ENCODE data around the gene HOMER1.
A peak's percentile ranks its signal among the peaks of the same experiment; 100 is the strongest.

HOMER1 gene

DNA sequence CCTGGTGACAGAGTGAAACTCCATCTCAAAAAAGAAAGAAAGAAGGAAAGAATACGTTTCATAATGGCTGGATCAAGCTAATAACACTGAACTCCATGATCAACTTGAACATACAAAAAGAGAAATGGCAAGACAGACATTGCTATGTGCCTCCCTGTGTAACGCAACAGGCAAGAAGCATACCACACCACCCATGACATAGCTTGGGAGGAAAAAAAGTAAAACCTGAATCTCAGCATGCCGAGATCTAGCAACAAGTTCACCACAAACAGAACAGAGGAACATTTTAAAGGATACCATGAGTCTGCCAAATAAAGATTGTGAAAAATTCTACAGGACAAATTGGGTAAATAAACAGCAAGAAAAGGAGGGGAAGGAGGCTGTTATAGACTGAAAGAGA is 26.7 kb downstream of the HOMER1 start:
- no peak for DNase-seq

DNA sequence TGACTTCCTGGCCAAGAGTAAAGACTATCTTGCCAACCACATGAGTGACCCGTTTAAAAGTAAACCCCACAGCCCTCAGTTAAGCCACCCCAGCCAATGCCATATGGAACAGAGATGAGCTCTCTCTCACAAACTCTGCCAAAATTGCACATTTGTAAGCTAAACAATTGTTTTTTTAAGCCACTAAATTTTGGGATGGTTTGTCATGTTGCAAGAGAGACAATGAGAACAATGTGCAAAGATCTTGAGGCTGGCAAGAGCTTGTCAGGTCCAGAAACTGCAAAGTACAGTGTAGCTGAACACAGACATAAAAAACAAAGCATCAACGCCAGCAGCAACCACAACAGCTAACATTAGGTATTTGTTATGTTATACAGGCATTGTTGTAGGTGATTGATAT is 27.8 kb downstream of the HOMER1 start:
- DNase-seq, result no peak

DNA sequence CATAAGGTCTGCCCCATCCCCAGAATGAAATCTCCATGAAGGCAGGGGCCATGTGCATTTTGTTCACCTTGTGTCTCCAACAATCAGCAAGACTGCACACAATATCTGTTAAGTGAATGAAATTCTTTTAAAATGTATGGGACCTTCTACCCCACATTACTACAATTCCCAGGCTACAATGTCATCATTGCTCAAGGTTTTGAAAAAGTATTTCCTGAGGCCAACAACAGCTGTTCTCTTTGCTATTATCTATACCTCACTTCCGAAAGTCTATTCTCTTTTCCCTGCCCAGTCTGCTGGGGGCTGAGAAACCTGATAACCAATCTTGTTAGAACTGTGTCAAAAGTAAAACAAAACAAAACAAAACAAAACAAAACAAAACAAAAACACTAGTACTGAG is 29.2 kb downstream of the HOMER1 start:
- DNase-seq, result no peak

DNA sequence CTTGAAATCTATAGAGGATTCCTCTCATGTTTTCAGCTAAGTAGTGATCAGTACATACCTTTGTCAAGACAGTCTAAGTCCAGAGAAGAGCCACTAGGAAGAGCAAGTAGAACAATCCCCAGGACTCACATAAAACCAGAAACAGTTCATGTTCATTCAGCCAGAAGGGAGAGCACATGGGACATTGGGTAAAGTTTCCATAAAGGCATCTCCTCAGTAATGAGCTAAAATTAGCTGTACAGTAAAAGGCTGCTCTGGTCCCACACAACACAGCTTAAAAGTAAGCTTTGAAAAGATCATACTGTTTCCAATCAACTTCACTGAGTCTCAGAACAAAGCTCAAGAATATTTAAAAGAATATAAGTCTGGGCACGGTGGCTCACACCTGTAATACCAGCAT is 32.4 kb downstream of the HOMER1 start:
- no peak for DNase-seq

DNA sequence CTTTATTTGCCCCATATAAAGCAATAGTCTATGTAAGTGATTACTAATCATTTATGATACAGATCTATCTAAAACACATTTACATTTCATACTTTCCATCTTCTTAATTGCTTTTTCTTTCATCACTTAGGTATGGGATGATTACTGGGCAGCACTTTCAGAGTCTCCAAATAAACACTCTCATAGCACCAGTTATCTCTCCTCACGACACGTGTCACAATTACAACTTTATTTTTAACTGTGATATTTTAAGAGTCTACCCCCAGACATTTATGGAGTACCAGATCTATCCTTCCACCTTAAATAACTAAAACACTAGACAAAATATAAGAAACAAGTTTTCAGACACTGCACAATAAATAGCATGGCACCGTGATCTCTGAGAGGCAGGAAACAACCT is 32.9 kb downstream of the HOMER1 start:
- no peak for DNase-seq

DNA sequence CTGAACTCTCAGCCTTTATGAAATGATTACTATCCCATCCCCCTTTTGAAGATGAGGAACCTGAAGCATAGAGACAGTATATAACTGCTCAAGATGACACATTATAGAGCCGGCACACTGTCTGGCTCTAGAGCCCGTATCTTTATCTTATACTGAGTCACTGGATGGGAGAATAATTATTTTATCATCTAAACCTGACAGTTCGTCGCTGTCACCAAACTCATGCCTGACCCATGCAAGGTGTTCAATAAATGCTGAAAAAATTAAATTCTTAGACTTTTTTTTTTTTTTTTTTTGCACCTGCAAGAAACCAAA is 38.8 kb downstream of the HOMER1 start:
- no peak for DNase-seq

DNA sequence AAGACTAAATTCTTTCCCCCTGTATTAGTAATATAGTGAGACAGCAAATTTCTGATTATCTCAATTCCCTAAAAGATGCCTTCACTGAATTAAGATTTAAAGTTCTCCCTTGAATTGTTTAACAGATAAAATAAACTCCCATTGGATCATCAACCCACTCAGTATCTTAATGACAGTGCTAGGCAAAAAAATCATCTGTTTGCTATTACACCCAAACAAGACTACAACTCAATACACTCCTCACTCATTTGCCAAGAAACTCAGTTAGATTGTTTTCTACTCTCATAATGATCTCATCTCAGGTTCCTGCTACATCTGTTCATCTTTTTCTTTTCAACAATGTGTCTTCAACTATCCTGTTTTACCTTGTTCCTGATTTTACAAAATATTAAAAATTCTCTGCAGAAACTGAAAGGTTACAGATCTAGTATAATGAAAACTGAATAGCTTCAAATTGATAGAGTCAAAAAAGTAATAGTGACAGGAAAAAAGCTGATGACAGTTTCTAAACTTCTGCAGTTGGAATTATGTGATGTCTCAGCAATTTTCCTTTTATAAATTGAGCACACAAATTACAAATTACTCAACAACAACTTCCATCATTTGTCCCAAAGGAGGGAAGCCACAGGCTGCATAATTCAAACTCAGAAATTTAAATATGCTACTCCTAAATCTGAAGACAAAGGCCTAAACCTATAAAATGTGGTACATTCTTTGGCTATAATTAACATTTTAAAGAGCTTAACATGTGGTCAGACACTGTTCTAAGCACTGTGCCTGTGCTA is 39.4 kb downstream of the HOMER1 start:
- DNase-seq, result no peak

DNA sequence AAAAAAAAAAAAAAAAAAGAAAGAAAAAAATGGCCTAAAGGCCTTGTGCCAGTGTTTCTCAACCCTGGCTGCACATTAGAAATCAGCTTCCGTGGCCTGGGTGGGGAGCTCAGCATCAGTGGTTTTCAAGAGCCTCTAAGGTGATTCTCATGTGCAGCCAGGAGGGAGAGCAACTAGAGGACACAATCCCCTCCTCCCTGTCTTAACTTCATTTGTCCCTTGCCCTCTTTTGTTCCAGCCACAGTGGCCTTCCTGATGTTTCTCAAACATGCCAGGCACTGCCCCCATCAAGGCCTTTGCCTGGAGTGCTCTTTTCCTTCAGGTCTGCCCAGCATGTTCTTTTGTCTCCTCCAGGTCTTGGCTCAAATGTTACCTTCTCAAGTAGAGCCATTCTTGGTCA is 42.4 kb downstream of the HOMER1 start:
- no peak for DNase-seq

DNA sequence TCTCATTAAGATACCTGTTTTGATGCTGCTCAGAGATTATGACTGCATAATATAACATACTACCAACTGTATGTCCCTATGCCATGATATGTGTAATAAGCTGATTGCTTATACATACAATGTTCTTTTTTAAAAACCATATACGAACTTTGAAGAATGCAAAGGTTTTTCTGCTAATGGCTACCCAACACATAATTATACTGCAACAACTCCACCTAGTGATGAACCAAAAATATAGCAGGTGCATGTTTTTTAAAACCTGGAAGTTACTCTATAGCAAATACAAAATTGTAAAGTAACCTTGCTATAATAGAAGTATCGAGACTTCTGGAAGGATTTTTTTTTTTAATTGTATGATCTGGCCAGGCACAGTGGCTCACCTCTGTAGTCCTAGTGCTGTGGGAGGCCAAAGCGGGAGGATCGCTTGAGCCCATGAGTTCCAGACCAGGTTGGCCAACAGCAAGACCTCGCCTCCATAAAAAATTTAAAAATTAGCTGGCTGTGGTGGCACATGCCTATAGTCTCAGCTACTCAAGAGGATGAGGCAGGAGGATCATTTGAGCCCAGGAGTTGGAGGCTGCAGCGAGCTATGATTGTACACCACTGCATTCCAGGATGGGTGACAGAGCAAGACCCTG is 49.1 kb downstream of the HOMER1 start:
- peak; percentile 3 for DNase-seq

DNA sequence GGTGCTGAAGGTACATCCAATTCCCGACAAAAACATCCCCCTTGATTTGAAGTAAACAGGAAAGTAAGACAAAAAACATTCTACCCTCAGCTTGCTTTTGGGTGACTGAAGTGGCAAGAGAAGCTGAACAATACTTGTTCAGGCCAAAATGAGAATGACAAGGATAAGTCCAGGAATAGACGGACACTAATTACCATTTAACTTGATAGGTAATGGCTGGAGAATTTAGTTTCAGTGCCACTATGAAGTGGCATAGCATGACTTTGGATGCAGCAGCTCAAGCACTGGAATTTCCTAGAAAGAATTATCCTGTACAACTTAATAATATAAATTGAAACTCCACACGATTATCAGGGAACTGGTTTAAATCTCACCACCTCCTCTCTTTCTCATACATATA is 49.7 kb downstream of the HOMER1 start:
- DNase-seq, result no peak

DNA sequence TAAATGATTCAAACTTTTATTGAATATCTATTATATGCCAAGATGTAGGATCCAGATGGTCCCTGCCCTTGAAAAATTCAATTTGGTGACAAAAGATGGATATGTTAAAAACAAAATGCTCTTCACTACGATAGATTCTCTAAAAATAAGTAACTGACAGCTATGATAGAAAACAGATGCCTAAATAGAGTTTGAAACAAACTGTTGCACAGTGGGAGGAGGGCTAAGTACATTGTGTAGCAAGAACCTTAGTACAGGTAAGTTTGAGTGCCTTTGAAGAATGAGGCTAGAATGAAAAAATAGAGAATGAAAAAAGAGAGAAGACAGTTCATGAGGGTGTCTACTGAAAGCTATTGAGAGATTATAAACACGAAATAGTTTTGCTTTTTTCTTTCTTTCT is 54.3 kb downstream of the HOMER1 start:
- no peak for DNase-seq

DNA sequence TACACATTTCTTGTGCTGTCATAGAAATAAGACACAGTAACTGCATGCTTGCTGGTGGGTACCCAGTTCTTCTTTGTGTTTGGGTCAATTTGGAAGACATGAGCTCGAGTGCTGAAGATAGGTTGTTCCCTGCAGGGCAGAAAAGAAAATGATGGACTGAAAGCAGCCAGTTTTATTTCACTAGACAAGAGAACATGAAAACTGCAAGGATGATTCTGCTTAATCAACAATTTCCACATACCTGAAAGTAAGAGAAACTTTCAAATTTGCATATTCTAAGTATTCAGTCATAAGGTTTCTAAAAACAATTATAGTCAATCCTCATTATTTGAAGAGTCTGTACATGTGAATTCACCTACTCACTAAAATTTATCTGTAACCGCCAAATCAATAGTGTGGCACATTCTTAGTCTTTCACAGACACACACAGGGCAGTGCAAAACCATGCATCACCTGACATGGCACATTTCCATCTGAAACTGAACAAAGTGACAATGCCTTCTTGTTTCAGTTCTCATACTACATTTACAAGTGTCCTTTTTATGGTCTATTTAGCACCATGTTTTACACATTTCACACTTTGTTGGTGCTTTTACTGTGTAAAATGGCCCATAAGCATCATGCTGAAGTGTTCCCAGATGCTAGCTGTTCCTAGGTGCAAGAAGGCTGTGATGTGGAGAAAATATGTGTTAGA is 56.9 kb downstream of the HOMER1 start:
- no peak for DNase-seq

DNA sequence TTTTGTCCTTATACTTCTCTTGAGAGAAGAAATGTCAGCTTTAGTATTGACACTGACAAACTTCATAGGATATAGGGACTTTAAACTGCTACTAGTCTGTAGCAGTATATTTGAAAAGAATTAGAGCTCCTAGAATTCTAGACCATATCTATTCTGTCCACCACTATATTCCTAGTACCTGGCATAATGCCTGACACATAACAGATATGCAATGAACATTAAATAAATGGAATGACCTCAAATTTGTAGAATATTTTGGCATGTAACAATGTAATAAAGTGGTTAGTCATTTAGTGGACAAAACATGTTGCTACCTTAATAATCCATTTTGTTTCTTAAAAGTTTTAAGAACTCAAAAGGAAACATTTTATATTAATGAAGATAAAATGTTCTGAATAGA is 57.5 kb downstream of the HOMER1 start:
- no peak for DNase-seq

DNA sequence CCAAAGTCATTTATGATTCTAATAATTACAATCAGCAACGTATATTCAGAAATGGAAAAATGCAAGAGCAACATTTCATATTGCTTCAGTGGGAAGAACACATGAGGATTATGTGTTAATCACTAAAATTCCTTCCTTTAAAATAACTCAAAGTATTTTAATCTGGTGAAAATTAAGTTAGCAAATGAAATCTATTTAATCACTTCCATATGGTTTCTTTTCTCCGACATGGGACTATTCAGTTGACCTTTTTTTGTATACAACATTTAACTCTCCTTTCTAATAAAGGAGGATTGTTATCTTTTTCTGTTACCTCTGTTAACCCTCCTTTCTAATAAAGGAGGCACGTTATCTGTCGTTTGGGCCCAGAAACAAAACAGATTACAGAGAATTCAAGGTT is 59.9 kb downstream of the HOMER1 start:
- DNase-seq, result no peak

DNA sequence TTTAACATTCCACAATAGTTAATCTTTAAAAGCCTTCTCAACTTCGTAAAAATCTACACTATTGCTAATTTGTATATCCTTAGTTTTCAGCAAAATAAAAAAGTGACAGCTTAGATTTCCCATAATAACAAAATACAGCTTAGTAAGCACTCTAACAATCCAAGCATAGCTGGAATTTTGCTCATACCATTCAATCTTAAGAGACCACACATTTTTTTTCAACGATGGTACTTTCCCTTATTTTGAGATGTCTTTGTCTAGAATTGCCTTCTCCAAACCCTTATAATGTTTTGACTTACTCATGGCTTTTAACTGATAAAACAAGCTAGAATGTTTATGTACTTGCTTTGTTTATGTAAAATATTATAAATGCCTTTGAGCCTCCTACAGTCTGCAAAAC is 65.6 kb downstream of the HOMER1 start:
- DNase-seq, result peak; percentile 23

DNA sequence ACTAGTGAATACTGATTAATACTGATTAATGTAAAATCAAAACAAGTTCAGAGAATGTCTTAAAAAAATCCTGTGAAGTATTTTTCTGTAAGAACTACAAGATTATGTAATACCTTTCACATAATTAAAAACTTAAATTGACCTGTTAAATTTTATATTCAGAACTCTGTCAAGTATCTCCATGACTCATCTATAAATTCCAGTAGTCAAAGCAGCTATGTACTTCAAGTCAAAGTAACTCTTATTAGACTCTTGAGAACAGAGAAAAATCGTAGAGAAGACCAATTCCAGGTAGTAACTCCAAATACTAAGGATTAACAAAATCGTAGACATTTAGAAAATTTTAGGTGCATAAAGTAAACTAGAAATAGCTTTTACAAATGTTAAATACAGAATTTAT is 77.1 kb downstream of the HOMER1 start:
- DNase-seq, result no peak

DNA sequence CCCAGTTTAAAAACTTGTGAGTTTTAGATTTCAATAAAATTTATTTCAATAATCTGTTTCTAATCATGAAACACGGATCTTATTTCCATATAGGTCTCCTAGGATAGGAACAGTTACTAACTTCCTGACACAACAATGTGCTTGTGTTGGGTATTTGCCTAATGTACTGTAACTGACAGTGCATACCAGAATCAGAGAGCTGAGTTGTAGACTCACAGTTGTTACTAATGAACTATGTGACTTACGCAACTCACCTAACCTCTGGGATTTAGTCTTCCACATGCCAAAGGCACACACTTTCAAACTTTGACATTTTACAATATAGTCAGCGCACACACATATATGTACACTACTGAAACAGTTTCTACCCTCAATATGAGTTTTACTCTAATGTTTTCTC is 77.7 kb downstream of the HOMER1 start:
- no peak for DNase-seq

DNA sequence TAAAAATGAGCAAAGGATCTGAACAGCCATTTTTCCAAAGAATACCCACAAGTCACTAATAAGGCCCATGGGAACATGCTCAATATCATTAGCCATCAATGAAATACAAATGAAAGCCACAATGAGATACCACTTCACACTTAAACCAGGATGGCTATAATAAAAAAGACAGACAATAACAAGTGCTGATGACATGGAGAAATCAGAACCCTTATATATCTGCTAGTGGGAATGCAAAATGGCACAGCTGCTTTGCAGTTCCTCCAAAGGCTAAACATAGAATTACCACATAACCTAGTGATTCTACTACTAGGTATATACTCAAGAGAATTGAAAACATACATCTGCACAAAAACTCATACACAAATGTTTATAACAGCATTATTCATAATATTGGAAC is 83.7 kb downstream of the HOMER1 start:
- DNase-seq, result no peak

DNA sequence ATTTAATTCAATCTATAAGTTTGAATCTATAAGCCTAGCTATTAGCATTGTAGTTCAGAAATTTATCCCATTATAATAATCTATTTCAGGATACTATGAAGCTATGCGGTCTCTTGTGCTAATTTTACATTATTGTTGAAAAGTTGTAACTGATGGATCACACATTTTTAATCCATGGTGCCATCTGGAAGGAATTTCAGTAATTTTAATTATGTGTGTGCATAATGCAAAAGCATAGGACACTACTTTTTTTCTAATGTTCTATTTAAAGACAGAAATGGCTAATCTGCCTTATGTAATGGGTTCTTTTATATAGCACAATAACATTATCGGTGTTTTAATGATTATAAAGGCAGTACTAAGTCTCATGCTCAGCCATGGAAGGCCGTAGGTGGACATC is 90.6 kb downstream of the HOMER1 start:
- no peak for DNase-seq

DNA sequence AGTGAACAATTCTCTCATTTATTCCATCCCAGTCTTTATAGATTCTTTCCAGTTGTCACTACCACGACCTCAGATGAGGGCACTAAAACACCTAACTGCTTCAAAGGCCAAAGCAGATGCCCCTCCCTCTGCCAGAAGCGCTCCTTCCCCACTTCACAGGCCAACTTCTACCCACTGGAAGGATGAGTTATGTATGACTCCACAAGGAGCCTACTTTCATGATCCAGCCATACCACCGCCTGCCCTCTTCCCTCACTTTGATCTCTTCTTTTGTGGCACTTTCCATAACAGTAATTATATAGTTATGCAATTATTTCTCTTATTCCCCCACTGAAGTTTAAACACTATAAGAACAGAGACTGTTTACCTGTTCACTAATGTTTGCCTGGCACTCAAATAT is 93.7 kb downstream of the HOMER1 start:
- DNase-seq, result no peak

DNA sequence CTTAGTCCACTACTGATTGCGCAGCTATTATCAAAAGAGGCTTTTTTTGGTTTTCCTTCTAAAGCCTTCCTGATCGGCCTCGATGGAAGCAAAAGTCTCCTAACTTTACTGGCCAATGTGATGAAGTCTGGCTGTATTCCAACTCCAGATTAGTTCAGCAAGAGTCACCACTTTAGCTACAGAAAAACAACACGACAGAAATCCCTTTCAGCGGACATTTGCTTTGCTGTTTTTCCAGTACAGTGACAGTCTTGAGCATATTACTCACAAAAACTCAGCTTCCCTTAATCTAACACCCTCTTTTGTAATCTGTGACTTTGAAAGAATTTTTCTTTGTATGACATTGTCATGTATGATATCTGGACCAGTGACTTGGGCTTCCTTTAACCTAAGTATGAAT is 95.7 kb downstream of the HOMER1 start:
- DNase-seq, result no peak

DNA sequence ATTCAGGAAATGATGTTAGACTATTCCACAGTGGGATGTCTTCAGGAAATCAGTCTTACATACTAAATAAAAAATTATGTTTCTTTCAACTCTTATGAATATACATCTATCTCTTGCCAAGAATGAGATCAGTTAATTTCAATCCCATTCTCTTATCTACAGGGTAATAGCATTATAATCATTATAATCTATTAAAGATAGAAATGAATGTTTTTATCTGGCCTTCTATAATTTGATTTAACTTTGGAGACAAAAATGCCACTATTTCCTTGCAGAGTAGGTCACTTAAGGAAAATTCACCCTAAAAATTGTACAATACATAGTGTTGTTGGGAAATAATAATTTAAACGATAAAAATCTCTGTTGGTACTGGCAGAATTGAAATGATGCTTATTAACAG is 96.4 kb downstream of the HOMER1 start:
- DNase-seq, result no peak

DNA sequence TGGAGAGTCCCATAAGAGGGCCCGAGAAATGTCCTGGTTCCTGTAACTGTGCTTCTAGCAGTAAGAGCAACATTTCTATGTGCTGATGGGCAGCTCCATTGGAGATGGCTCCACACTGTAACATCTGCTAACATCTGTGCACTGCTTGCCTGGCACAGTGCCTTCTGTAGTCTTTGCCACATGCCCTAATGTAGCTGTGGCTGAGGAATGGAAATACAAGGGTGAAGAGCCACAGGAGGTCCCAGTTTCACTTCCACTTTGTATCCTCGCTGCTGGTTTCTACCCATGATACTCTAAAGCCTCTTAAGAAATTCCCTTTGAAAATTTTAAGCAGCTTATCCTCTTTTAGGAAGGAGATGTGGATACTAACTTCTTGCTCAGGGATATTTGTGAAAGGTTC is 97.4 kb downstream of the HOMER1 start:
- no peak for DNase-seq

DNA sequence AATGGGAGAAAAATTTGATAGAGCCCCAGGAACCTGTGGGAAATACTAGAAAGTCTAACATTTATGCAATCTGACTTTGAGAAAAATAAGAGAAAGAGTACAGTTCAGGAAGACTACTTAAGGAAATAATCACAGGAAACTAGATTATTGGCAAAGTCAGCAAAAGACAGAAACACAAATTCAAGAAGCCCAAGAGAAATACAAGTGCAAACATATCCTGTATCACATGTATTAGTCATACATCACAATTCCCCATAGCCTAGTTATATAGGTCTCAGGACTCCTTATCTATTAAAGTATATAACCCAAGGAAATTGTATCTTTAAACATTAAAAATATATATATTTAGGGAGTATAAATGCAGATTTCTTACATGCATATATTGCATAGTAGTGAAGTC is 100.8 kb downstream of the HOMER1 start:
- DNase-seq, result no peak

DNA sequence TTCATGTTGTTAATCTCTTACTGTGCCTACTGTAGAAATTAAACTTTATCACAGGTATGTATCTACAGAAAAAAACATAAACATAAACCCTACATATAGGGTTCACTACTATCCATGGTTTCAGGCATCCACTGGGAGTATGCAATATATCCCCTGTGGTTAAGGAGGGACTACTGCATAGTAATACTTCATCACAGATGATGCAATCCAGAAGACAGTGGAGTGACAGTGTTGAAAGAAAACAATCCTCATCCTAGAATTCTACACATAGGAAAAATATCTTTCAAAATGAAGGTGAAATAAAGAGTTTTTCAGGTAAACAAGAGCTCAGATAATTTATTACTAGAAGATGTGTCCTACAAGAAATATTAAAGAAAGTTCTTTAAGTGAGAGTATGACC is 105.9 kb downstream of the HOMER1 start:
- no peak for DNase-seq
